H54 (cell line): Measurements from ENCODE around the gene CERS5.
"Not testable (repeated sequence)": the region's sequence is repeated elsewhere in the genome, so short reads cannot be mapped to it uniquely, and the experiment has no call there.

ENCODE experiments used
- DNase-seq: peaks from one replicate; pipeline ENCODE4 v3.0.0; 2011; ENCODE audit warnings: low spot score, mixed read lengths; ENCODE audit not compliant: insufficient read length
- FAIRE-seq: peaks from 3 replicates; lab custom pipeline; 2011; peaks lifted over from hg19 to GRCh38; lab: Jason Lieb, UNC
- POLR2A ChIP-seq: IDR thresholded peaks from 2 replicates; pipeline ENCODE4 v1.6.1; 2011; ENCODE audit warnings: low read depth, mild to moderate bottlenecking, low read length

CERS5 gene

DNA sequence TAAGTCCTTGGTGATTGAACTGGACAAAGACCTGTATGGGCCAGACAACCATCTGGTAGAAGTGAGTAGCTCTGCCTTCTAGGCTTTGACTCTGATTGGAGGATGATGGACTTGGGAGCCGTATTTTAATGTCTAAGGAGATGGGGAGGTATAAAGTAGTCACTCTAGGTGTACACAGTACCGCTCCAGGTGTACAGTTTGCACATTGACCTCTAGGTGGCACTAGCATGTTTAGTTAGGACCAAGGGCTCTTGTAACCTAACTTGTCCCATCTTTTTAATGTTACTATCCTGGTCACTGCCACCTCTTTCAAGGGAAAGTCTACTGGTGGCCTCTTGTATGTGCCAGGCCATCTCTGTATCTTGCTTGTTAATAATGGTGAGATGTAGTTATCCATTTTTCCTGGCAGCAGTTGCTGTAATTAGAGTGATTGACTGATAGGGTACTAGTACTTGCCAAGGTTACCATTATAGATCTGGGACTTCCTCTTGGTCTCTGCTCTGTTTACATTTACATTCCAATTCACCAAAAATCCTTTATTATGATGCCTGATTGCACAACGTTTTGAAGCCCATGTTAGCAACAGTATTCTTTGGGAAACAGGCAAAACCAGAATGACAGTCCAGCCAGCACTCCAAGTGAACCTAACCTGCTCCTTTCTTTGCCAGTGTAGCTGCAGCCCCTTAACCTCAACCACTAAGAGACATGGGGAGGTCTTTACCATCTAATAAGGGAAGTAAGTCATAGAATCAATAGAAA lies 78.4 kb downstream of the CERS5 start:
- DNase-seq = peak; percentile 40
- FAIRE-seq = peak; percentile 48
- TF ChIP-seq POLR2A = no peak

DNA sequence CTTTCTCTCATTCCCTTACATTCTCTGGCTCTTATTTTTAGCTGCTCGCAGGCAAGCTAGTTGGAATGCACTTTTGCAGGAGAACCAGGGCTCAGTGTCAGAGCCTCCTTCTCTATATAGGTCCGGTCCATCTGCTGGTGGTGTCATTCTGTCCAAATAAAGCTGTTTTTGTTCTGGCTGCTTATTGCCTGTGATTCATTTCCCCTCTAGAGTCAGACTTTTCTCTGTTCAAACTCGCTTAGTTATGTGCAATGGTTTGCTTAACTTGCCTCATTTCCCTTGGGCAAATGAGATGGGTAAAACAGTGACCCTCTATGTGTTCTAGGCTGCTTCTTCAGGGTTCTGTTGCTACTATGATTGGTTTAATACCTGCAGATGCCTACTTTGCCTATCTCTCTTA lies 79.2 kb downstream of the CERS5 start:
- peak; percentile 41 for DNase-seq
- peak; percentile 57 for FAIRE-seq
- no peak for TF ChIP-seq POLR2A

DNA sequence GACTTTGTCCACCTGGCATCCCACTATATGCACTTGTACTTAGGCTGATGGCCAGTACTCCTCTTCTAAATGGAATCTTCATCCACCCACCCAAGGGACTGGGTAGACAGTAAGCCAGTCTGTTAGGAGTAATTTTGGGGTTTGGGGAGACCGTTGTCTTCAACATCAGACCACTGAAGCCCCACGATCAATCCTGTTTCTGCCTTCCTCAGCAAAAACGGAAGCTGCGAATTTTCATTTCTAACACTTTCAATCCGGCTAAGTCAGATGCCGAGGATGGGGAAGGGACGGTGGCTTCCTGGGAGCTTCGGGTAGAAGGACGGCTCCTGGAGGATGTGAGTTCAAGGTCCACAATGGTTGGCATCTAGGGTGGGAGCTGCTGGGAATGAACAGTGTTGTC lies 80.0 kb downstream of the CERS5 start:
- FAIRE-seq (no peak), DNase-seq (no peak)
- TF ChIP-seq POLR2A = no peak

DNA sequence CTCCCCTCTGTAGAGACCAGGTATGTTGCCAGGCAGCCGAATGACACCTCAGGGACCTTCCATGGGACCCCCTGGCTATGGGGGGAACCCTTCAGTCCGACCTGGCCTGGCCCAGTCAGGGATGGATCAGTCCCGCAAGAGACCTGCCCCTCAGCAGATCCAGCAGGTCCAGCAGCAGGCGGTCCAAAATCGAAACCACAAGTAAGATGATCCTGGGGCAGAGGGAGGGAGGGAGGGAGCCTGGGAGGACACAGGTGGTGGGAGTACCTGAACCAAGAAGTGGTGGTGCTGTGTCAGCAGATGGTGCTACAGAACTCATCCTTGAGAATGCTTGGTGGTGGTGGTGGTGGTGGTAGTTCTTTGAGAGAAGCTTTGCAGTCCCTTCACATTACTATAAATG lies 81.0 kb downstream of the CERS5 start:
- DNase-seq = no peak
- no peak for TF ChIP-seq POLR2A
- FAIRE-seq = no peak

DNA sequence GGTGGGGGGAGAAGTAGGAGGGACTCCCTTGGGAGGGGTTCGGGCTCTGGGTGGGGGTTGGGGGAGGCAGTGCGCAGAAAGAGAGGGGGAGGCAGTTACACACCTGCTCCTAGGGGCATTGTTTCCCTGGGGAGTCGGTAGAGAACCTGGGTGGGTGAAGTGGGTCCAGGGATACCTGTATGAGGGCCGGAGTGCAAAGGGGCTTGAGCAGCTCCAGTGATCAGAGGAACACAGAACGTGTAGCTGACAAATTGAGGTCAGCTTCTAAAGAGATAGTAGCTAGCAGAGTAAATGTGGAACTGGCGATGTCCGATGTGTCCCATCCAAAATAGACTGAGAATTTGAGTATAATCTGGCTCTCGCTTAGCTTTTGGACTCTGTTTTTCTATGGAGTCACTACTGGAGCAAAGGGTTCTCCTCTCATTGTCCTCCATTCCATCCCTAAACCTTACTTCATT lies 81.5 kb downstream of the CERS5 start:
- no peak for TF ChIP-seq POLR2A
- no peak for DNase-seq
- FAIRE-seq = no peak

DNA sequence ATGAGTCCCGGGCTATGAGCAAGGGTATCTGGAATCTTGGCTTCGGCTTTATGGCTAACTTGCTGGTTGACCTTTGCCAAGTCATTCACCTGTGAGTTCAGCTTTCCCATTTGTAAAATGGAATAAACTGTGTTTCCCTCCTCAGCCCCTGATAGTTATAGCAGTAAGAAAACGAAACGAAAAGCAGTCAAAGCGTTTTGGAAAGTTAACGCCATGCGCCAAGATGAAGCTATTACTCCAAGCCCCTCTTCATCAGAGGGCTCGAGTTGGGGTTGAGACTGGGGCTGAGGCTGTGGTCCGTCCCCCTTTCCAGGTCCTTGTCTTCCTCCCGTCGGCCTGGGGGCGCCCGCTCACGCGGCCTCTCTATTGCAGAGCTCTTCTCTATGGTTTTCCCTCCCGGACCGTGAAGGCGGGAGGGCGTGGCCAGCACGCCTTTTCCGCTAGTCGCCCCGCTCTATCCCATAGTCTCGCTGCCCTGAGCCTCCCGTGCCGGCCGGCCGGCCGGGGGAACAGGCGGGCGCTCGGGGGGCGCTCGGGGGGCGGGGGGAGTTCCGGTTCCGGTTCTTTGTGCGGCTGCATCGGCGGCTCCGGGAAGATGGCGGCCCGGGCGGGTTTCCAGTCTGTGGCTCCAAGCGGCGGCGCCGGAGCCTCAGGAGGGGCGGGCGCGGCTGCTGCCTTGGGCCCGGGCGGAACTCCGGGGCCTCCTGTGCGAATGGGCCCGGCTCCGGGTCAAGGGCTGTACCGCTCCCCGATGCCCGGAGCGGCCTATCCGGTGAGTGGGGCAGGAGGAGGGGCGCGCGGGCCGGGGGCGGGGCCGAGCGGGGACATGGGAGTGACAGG lies 82.2 kb downstream of the CERS5 start, which contains the start of gene SMARCD1:
SMARCD1 (plus strand) TSS at position 568 of the 840 bp plus-strand sequence; CDS start at position 596, 28 bp downstream.
- no peak for FAIRE-seq
- 0 out of 2 replicates have a peak, but pooled peaks have one; percentile 33 for TF ChIP-seq POLR2A
- peak; percentile 89 for DNase-seq

DNA sequence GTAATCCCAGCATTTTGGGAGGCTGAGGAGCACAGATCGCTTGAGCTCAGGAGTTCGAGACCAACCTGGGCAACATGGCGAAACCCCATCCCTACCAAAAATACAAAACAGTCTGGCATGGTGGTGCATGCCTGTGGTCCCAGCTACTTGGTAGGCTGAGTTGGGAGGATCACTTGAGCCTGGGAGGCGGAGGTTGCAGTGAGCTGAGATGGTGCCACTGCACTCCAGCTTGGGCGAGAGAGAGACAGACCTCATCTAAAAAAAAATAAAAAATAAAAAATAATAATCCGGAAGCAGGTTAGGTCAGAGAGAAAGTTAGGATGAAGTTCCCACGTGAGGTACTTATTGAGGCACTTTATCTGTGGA lies 82.8 kb downstream of the CERS5 start:
- DNase-seq, FAIRE-seq: not testable (repeated sequence)

DNA sequence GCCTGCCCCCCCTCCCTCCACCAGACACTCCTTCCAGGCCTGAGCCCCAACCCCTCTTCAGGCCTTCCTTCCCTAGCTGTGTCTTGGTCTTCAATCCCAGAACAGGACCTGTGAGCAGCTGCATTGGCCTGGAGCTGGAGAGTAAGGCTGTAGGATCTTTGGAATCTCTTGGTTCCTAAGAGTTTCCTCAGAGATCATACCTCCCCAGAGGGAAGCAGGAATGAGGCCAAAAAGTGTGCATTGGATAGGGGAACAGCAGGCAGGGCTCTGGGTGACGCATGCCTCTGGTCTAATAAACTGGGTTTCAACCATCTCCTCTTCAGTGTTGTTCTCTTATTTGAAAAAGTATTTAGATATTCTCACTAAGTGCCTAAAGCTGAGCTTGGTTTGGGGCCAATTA lies 83.9 kb downstream of the CERS5 start:
- no peak for TF ChIP-seq POLR2A
- DNase-seq (no peak), FAIRE-seq (no peak)

DNA sequence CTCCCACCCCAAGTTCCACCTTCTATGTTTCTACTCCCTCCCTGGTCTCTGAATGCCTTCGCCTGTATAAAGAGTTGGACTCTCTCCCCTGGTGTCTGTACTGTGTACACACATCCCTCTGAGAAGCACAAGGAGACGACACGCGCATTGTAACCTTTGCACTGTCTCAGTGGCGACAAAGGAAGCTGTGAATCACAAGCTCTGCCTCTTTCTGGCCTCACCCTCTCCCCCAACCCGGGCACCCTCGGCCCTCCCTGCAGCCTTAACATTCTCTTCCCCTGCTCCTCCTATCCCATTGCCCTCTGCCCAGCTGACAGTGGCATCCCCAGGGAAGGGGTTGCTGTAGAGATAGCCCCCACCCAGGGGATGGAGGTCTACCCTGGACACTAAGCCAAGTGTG lies 84.5 kb downstream of the CERS5 start:
- TF ChIP-seq POLR2A = no peak
- FAIRE-seq = no peak
- DNase-seq = no peak

DNA sequence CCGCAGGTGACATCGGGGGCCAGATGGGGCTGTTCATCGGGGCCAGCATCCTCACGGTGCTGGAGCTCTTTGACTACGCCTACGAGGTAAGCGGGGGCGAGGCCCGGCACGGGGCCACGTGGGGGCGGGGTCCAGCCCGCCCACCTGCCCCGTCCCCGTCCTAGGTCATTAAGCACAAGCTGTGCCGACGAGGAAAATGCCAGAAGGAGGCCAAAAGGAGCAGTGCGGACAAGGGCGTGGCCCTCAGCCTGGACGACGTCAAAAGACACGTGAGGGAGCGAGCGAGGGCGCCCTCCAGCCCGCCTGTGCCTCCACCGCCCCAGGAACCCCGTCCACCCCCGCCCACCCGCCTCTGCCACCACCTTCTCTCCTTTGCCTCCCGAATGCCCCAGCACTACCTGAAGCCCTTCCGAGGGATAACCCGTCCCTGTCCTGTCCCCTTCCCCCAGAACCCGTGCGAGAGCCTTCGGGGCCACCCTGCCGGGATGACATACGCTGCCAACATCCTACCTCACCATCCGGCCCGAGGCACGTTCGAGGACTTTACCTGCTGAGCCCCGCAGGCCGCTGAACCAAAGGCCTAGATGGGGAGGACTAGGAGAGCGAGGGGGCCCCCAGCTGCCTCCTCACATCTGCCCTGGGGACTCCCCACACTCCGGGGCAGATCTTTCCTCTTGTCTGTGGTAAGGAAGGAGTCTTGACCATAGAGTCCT lies 85.9 kb downstream of the CERS5 start:
- TF ChIP-seq POLR2A = no peak
- DNase-seq = no peak
- FAIRE-seq = no peak

DNA sequence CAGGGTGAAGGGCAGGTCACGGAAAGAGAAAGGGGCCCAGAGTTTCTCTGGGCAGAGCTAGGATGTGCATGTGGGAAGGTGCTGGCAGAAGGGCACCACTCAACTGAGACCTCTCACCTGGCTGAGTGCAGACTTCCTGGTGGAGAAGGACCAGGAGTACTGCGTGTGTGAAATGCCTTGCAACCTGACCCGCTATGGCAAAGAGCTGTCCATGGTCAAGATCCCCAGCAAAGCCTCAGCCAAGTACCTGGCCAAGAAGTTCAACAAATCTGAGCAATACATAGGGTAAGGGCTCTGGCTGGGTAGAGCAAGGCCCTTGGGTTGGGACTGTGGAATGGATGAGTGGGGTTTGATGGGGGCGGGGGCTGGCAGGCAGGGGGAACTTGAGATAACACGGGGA lies 87.4 kb downstream of the CERS5 start:
- no peak for TF ChIP-seq POLR2A
- DNase-seq (no peak), FAIRE-seq (no peak)
